CD4-positive, CD25-positive, alpha-beta regulatory T cell (primary cell): ENCODE data around the gene ZW10. TPM values are rescaled to one million over a fixed set of nuclear protein-coding genes. Genes with fewer than 3 reads are reported as not detected.
"Not testable (repeated sequence)": the region's sequence is repeated elsewhere in the genome, so short reads cannot be mapped to it uniquely, and the experiment has no call there.

Experiments used
- ATAC-seq, 2 donors: fragments of 150-1000 bp; cut with Tn5 transposase; one replicate each; pipeline ENCODE4 v1.10.0; 2021; ENCODE audit warnings: low read depth in 2 of 2, moderate number of reproducible peaks in 2 of 2, moderate library complexity in 1 of 2
- DNase-seq, 3 donors: peaks; one replicate each; pipeline versions ENCODE4 v3.0.0 to v3.0.0-alpha.2; 2012 to 2022; ENCODE audit warnings: mixed read lengths in 1 of 3
- H3K27ac ChIP-seq: one replicate; pipeline ENCODE4 v1.7.0; 2013; ENCODE audit warnings: mild to moderate bottlenecking, low read length; ENCODE audit not compliant: insufficient read depth, poor library complexity, severe bottlenecking
- H3K27me3 ChIP-seq: one replicate; pipeline ENCODE4 v1.7.0; 2013; ENCODE audit warnings: low read length; ENCODE audit not compliant: control insufficient read depth, insufficient read depth
- H3K36me3 ChIP-seq: one replicate; pipeline ENCODE4 v1.7.0; 2013; ENCODE audit warnings: mild to moderate bottlenecking, low read length, moderate library complexity; ENCODE audit not compliant: control insufficient read depth, insufficient read depth
- H3K4me1 ChIP-seq: 2 replicates; pipeline ENCODE4 v1.7.0; 2013; ENCODE audit warnings: mild to moderate bottlenecking, low read length; ENCODE audit not compliant: insufficient read depth, control insufficient read depth, poor library complexity, severe bottlenecking
- H3K4me3 ChIP-seq: one replicate; pipeline ENCODE4 v1.7.0; 2013; ENCODE audit warnings: low read depth, mild to moderate bottlenecking, low read length, moderate library complexity
- H3K9me3 ChIP-seq, 2 experiments: 1 replicate in 1 of 2; 2 replicates in 1 of 2; pipeline ENCODE4 v1.7.0; 2013; ENCODE audit warnings: low read length in 2 of 2, mild to moderate bottlenecking in 1 of 2, moderate library complexity in 1 of 2; ENCODE audit not compliant: control insufficient read depth in 2 of 2
- H3K27ac Mint-ChIP-seq, 3 donors: one replicate each; pipeline ENCODE4 v1.8.0; 2020 to 2022; ENCODE audit warnings: mild to moderate bottlenecking in 3 of 3, mixed read lengths in 3 of 3, moderate library complexity in 2 of 3
- H3K27me3 Mint-ChIP-seq: one replicate; pipeline ENCODE4 v1.8.0; 2022; ENCODE audit warnings: mild to moderate bottlenecking, mixed read lengths
- H3K36me3 Mint-ChIP-seq: one replicate; pipeline ENCODE4 v1.8.0; 2020; ENCODE audit warnings: mixed read lengths
- H3K4me1 Mint-ChIP-seq, 4 donors: one replicate each; pipeline ENCODE4 v1.8.0; 2020 to 2022; ENCODE audit warnings: mixed read lengths in 4 of 4, mild to moderate bottlenecking in 1 of 4
- H3K4me3 Mint-ChIP-seq, 4 donors: one replicate each; pipeline ENCODE4 v1.8.0; 2020 to 2022; ENCODE audit warnings: mild to moderate bottlenecking in 4 of 4, mixed read lengths in 4 of 4, moderate library complexity in 3 of 4
- H3K9me3 Mint-ChIP-seq, 7 donors: one replicate each; pipeline ENCODE4 v1.8.0; 2020 to 2022; ENCODE audit warnings: mixed read lengths in 7 of 7, mild to moderate bottlenecking in 3 of 7, moderate library complexity in 2 of 7
- polyA plus RNA-seq, 4 donors: library from polyadenylated mRNA; unstranded; fragments of 300-500 nt; fragmentation: Illumina TruSeq; gene quantifications; one replicate each; pipeline ENCODE4 v1.2.3, GENCODE V29; 2021
- total RNA-seq: library from RNA; stranded (reverse); gene quantifications from one replicate; pipeline ENCODE4 v1.2.3, GENCODE V29; 2022

Gene ZW10
- total and polyA plus RNA-seq, 5 donors from 2014 or later, result 7.7 to 19.6 (median 15.9) TPM

- H3K4me3 ChIP-seq, result no peak overlapping the region
- ATAC-seq (no peak), DNase-seq (no peak)
- H3K27ac ChIP-seq, result no peak overlapping the region
- H3K4me3 Mint-ChIP-seq, result no peak overlapping the region
- H3K4me1 Mint-ChIP-seq, result peaks cover 0 to 5% (median 0%) of the 10 kb centered on the region in 4 donors
- H3K27ac Mint-ChIP-seq, result no peak overlapping the region
- H3K9me3 ChIP-seq, result no peaks in the 10 kb centered on the region
- H3K27me3 Mint-ChIP-seq, result no peaks in the 10 kb centered on the region
- peaks cover 22% of the 10 kb centered on the region for H3K36me3 Mint-ChIP-seq
- H3K27me3 ChIP-seq, result no peaks in the 10 kb centered on the region
- no peaks in the 10 kb centered on the region for H3K4me1 ChIP-seq
- no peaks in the 10 kb centered on the region for H3K36me3 ChIP-seq
- peaks cover 0 to 4% (median 0%) of the 10 kb centered on the region in 7 donors for H3K9me3 Mint-ChIP-seq
Measured at GRCh38 chr11:113724778-113725177, 48.7 kb downstream of the ZW10 start.

DNA sequence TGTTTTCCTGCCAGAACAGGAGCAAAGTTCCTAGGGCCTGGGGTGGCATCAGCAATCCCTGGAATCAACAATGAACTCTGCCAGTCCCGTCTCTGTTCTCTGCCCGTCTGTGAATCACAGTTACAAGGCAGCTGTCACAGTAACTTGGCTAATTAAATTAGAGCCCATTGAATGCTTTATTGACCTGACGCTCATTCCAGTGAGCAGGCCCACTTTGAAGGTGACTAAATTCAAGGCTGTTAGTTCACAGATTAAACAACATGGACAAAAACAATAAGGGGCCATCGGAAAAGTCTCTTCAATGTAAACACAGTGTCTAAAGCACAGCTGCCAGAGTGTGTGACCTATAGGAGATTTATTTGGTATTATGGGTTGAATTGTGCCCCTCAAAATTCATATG lies 49.7 kb downstream of the ZW10 start:
- Mint-ChIP-seq H3K9me3 (peaks cover 0 to 5% (median 0%) of the 10 kb centered on the region in 7 donors), H3K4me3 (no peak overlapping the region), H3K4me1 (peaks cover 0 to 3% (median 0%) of the 10 kb centered on the region in 4 donors), H3K27ac (no peak overlapping the region), H3K36me3 (peaks cover 30% of the 10 kb centered on the region), H3K27me3 (no peaks in the 10 kb centered on the region)
- DNase-seq (no peak), ATAC-seq (no peak)
- Histone ChIP-seq H3K27me3 (no peaks in the 10 kb centered on the region), H3K36me3 (no peaks in the 10 kb centered on the region), H3K27ac (no peak overlapping the region), H3K4me1 (no peaks in the 10 kb centered on the region), H3K4me3 (no peak overlapping the region), H3K9me3 (no peaks in the 10 kb centered on the region)

DNA sequence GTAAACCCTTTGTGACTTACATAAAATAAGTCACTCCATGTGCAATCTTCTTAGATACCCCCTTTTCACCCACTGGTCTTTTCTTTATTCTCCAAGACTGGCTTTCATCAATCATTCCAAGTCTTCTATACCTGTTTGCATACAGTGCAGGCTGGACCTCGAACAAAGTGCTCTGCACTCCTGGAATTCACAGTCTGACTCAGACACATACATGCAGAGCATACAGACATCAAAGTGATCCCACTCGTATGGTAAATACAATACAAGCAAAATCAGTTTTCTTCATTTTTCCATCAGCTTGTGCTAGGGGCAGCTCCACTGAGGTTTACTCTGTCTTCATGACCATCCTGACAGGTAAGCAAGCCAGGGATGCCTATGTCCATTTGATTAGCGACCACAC lies 50.6 kb downstream of the ZW10 start:
- Histone ChIP-seq H3K9me3 (no peaks in the 10 kb centered on the region), H3K27me3 (no peaks in the 10 kb centered on the region), H3K4me1 (no peaks in the 10 kb centered on the region), H3K4me3 (no peak overlapping the region), H3K27ac (no peak overlapping the region), H3K36me3 (no peaks in the 10 kb centered on the region)
- DNase-seq (no peak), ATAC-seq (no peak)
- Mint-ChIP-seq H3K4me1 (no peaks in the 10 kb centered on the region), H3K36me3 (peaks cover 31% of the 10 kb centered on the region), H3K27me3 (no peaks in the 10 kb centered on the region), H3K27ac (no peak overlapping the region), H3K4me3 (no peak overlapping the region), H3K9me3 (peaks cover 0 to 7% (median 0%) of the 10 kb centered on the region in 7 donors)

GRCh38 chr11:113722221-113722620 lies 51.3 kb downstream of the ZW10 start:
- Histone ChIP-seq H3K36me3 (no peaks in the 10 kb centered on the region), H3K9me3 (no peaks in the 10 kb centered on the region), H3K4me1 (no peaks in the 10 kb centered on the region), H3K27me3 (no peaks in the 10 kb centered on the region), H3K27ac (no peak overlapping the region), H3K4me3 (no peak overlapping the region)
- no peak overlapping the region for H3K4me3 Mint-ChIP-seq
- no peak overlapping the region for H3K27ac Mint-ChIP-seq
- DNase-seq, result no peak
- H3K27me3 Mint-ChIP-seq, result no peaks in the 10 kb centered on the region
- H3K9me3 Mint-ChIP-seq, result peaks cover 0 to 7% (median 0%) of the 10 kb centered on the region in 7 donors
- ATAC-seq, result no peak
- peaks cover 35% of the 10 kb centered on the region for H3K36me3 Mint-ChIP-seq
- no peaks in the 10 kb centered on the region for H3K4me1 Mint-ChIP-seq

DNA sequence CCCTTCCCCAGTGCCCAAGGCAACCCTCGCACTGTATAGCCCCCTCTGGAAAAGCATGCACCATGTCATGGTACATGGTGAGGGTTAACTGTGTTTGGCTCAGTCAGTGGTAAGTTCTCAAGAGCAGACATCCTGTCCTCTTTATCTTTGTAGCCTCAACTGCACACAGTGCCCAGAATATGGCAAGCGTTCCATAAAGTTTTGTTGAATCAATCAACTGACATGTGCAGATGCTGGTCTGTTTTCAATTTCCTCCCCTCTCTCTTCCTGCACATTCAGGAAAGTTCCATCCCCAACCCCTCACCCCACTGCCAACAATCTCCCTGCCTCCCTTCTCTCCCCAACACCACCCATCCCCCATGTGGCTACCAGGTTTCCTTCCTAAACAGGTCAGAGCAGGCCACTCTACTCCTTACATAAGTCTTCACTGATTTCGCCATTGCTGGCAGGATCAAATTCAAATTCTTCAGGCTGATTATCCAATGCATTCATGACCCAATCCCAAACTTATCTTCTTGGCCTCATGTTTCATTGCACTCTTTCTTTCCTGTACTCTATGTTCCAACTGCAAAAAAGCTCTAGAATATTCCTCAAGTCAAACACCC lies 51.9 kb downstream of the ZW10 start:
- no peak overlapping the region for H3K27ac Mint-ChIP-seq
- H3K36me3 ChIP-seq, result no peaks in the 10 kb centered on the region
- no peak overlapping the region for H3K4me3 Mint-ChIP-seq
- H3K9me3 Mint-ChIP-seq, result peaks cover 0 to 7% (median 0%) of the 10 kb centered on the region in 7 donors
- H3K4me1 Mint-ChIP-seq, result no peaks in the 10 kb centered on the region
- no peaks in the 10 kb centered on the region for H3K27me3 ChIP-seq
- ATAC-seq (no peak), DNase-seq (no peak)
- H3K9me3 ChIP-seq, result no peaks in the 10 kb centered on the region
- no peaks in the 10 kb centered on the region for H3K27me3 Mint-ChIP-seq
- H3K36me3 Mint-ChIP-seq, result peaks cover 38% of the 10 kb centered on the region
- no peaks in the 10 kb centered on the region for H3K4me1 ChIP-seq
- H3K27ac ChIP-seq, result no peak overlapping the region
- no peak overlapping the region for H3K4me3 ChIP-seq

GRCh38 chr11:113720478-113720877 lies 53.0 kb downstream of the ZW10 start:
- not testable (repeated sequence) for H3K27ac ChIP-seq, DNase-seq, H3K27me3 Mint-ChIP-seq, ATAC-seq, H3K4me1 ChIP-seq, H3K4me1 Mint-ChIP-seq, H3K9me3 Mint-ChIP-seq, H3K27ac Mint-ChIP-seq, H3K36me3 ChIP-seq, H3K4me3 Mint-ChIP-seq, H3K27me3 ChIP-seq, H3K4me3 ChIP-seq, H3K9me3 ChIP-seq
- peaks cover 48% of the 10 kb centered on the region for H3K36me3 Mint-ChIP-seq

DNA sequence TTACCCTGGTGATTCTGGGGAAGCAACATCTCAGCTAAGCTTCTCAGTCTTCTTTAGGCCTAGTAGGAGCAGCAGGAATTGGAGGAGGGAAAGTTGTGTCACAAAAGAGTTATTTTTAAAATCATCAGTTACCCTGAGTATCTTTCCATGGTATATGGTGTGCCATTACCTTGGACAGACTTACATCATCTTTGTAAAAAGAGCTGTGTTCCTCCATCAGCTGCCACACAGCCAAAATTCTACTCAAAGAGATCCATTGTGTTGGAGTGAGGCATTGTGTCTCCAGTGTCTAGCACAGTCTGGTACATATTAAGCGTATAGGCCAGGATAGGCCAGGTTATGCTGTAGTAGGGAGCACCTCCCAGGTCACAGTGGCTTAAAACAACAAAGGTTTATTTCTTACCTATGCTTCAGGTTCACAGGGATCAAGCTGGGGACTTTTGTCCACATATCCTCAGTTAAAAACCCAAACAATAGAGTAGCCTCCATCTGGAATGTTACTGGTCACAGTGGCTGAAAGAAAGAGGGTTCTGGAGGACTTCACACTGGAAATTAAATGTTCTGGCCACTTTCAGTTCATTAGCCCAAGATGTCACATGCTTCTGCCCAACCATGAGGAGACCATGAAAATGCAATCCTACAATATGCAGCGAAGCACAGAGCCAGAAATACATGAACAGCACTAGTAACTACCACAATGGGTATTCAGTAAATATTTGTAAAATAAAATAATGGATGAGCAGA lies 57.4 kb downstream of the ZW10 start:
- Histone ChIP-seq H3K4me1 (no peaks in the 10 kb centered on the region), H3K27ac (no peak overlapping the region), H3K36me3 (no peaks in the 10 kb centered on the region), H3K27me3 (no peaks in the 10 kb centered on the region), H3K9me3 (no peaks in the 10 kb centered on the region), H3K4me3 (no peak overlapping the region)
- no peak for DNase-seq
- Mint-ChIP-seq H3K27me3 (no peaks in the 10 kb centered on the region), H3K4me1 (no peaks in the 10 kb centered on the region), H3K9me3 (peaks cover 0 to 8% (median 0%) of the 10 kb centered on the region in 7 donors), H3K27ac (no peak overlapping the region), H3K4me3 (no peak overlapping the region), H3K36me3 (peaks cover 45% of the 10 kb centered on the region)
- ATAC-seq, result no peak

DNA sequence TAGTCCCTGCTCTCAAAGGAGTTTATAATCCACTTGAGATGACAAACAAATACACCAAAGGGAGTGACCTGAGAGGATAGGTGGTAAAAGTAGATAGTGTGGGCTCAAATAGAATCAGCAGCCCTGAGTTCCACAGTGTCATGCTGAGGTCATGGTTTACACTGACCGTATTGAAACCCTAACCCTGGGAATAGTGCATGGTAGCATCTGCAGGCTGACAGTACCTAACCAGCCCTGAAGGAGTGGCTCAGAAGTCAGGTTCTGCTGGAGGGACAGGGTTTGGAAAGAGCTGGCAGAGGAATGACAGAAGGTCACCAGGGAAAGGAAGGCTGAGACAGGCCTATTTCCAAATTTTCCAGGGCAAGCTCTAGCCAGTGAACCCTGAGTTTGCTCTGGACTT lies 58.2 kb downstream of the ZW10 start:
- no peaks in the 10 kb centered on the region for H3K27me3 Mint-ChIP-seq
- Histone ChIP-seq H3K36me3 (no peaks in the 10 kb centered on the region), H3K4me1 (no peaks in the 10 kb centered on the region), H3K27me3 (no peaks in the 10 kb centered on the region), H3K9me3 (no peaks in the 10 kb centered on the region), H3K4me3 (no peak overlapping the region), H3K27ac (no peak overlapping the region)
- H3K36me3 Mint-ChIP-seq, result peaks cover 40% of the 10 kb centered on the region
- no peak for DNase-seq
- H3K4me1 Mint-ChIP-seq, result no peaks in the 10 kb centered on the region
- no peak overlapping the region for H3K27ac Mint-ChIP-seq
- no peak overlapping the region for H3K4me3 Mint-ChIP-seq
- no peak for ATAC-seq
- peaks cover 0 to 8% (median 0%) of the 10 kb centered on the region in 7 donors for H3K9me3 Mint-ChIP-seq
